Measurements from ENCODE around the gene ATP2C2. TPM values are rescaled to one million over a fixed set of nuclear protein-coding genes. Genes with fewer than 3 reads are reported as not detected.

The ATP2C2 gene
- total RNA-seq, 4 donors from 2014 or later = 1.3 TPM; not detected in 3

GRCh38 chr16:84467709-84468108 lies 99.4 kb downstream of the ATP2C2 start:
- no peak for TF ChIP-seq CTCF (IDR thresholded peaks at IDR 0.05)
- no peak for DNase-seq (ENCODE audit: low spot score)
- ATAC-seq (ENCODE audit: low FRiP score) = no peak

GRCh38 chr16:84471316-84471715 lies 103.0 kb downstream of the ATP2C2 start:
- no peak for DNase-seq (ENCODE audit: low spot score)
- TF ChIP-seq CTCF (IDR thresholded peaks at IDR 0.05) = no peak
- ATAC-seq (ENCODE audit: low FRiP score) = no peak

- TF ChIP-seq CTCF (IDR thresholded peaks at IDR 0.05) = no peak
- DNase-seq (ENCODE audit: low spot score) (no peak), ATAC-seq (ENCODE audit: low FRiP score) (no peak)
Measured at GRCh38 chr16:84471966-84472365, 103.6 kb downstream of the ATP2C2 start.

- TF ChIP-seq CTCF (IDR thresholded peaks at IDR 0.05) = no peak
- ATAC-seq (ENCODE audit: low FRiP score) (no peak), DNase-seq (ENCODE audit: low spot score) (no peak)
Measured at GRCh38 chr16:84475643-84476240, 107.4 kb downstream of the ATP2C2 start.

- no peak for TF ChIP-seq CTCF (IDR thresholded peaks at IDR 0.05)
- ATAC-seq (ENCODE audit: low FRiP score) (no peak), DNase-seq (ENCODE audit: low spot score) (no peak)
Measured at GRCh38 chr16:84476401-84476800, 108.1 kb downstream of the ATP2C2 start.

- no peak for DNase-seq (ENCODE audit: low spot score)
Measured at GRCh38 chr16:84477661-84478060, 109.3 kb downstream of the ATP2C2 start.

More at GRCh38 chr16:84477661-84478060, 109.3 kb downstream of the ATP2C2 start:
- TF ChIP-seq CTCF (IDR thresholded peaks at IDR 0.05) = no peak
- ATAC-seq (ENCODE audit: low FRiP score) = no peak
